OCI-LY7 (cell line): ENCODE data around the gene CFAP73. TPM values are rescaled to one million over a fixed set of nuclear protein-coding genes. Genes with fewer than 3 reads are reported as not detected.

Experiments
- BruUV-seq: library from RNA; stranded (reverse); fragments of 400-500 nt; replicated peaks from 2 replicates; lab custom pipeline; 2021; lab: Mats Ljungman, UMichigan
- CTCF ChIA-PET: fragments of 300-600 bp; sonication (Branson Sonifier 250); formaldehyde crosslinking; loops from one replicate; lab custom pipeline; 2022; ENCODE audit warnings: antibody characterized with exemption; ENCODE audit not compliant: unreplicated experiment; lab: Charles Lee
- POLR2A ChIA-PET: fragments of 300-600 bp; sonication (Branson Sonifier 250); formaldehyde crosslinking; loops from one replicate; lab custom pipeline; 2022; ENCODE audit warnings: antibody characterized with exemption; lab: Charles Lee
- DNase-seq: peaks from one replicate; pipeline ENCODE4 v3.0.0-alpha.2; 2015; ENCODE audit warnings: low spot score
- H2AFZ ChIP-seq: fragments of 200-600 bp; sonication (generic), shearing (Covaris generic); 2 replicates; pipeline ENCODE4 v1.6.1; 2014; ENCODE audit warnings: mild to moderate bottlenecking, antibody characterized with exemption, low read length, moderate library complexity
- H3K27ac ChIP-seq: fragments of 200-600 bp; sonication (generic); 2 replicates; pipeline ENCODE4 v1.5.1; 2014; ENCODE audit warnings: mixed run types, low read depth, mild to moderate bottlenecking, moderate library complexity, low read length, inconsistent platforms; ENCODE audit not compliant: poor library complexity, severe bottlenecking
- H3K36me3 ChIP-seq: fragments of 200-600 bp; sonication (generic); 2 replicates; pipeline ENCODE4 v1.6.1; 2014; ENCODE audit warnings: mild to moderate bottlenecking, antibody characterized with exemption, low read length, moderate library complexity, mixed read lengths; ENCODE audit not compliant: insufficient read depth
- H3K4me1 ChIP-seq: fragments of 200-600 bp; sonication (generic); 2 replicates; pipeline ENCODE4 v1.5.1; 2014; ENCODE audit warnings: mild to moderate bottlenecking, low read length; ENCODE audit not compliant: insufficient read depth, poor library complexity, severe bottlenecking
- H3K4me2 ChIP-seq: fragments of 200-600 bp; sonication (generic); 2 replicates; pipeline ENCODE4 v1.6.1; 2014; ENCODE audit warnings: mild to moderate bottlenecking, low read length
- H3K4me3 ChIP-seq: fragments of 200-600 bp; sonication (generic); 2 replicates; pipeline ENCODE4 v1.5.1; 2014; ENCODE audit warnings: mild to moderate bottlenecking, low read depth, low read length; ENCODE audit not compliant: poor library complexity, severe bottlenecking
- H3K79me2 ChIP-seq: fragments of 200-600 bp; sonication (generic); 2 replicates; pipeline ENCODE4 v1.6.1; 2016; ENCODE audit warnings: low read depth, mild to moderate bottlenecking, low read length, moderate library complexity, mixed read lengths; ENCODE audit not compliant: insufficient read depth
- H3K9me2 ChIP-seq: fragments of 200-600 bp; sonication (generic); 2 replicates; pipeline ENCODE4 v1.6.1; 2016; ENCODE audit warnings: mild to moderate bottlenecking, low read length, mixed read lengths; ENCODE audit not compliant: insufficient read depth
- H3K9me3 ChIP-seq: fragments of 200-600 bp; sonication (generic); 2 replicates; pipeline ENCODE4 v1.6.1; 2014; ENCODE audit warnings: mild to moderate bottlenecking, mixed run types, low read length, mixed read lengths
- H4K20me1 ChIP-seq: fragments of 200-600 bp; sonication (generic); 2 replicates; pipeline ENCODE4 v1.6.1; 2014; ENCODE audit warnings: mild to moderate bottlenecking, antibody characterized with exemption, low read length, moderate library complexity, mixed read lengths; ENCODE audit not compliant: insufficient read depth
- EZH2phosphoT487 ChIP-seq: fragments of 200-600 bp; sonication (generic); IDR thresholded peaks from 2 replicates; pipeline ENCODE4 v1.6.1; 2018; ENCODE audit warnings: low read depth, borderline replicate concordance, mild to moderate bottlenecking, mixed run types, antibody characterized with exemption, low read length, moderate library complexity, mixed read lengths
- intact Hi-C: fragments of 100-400 bp; cut with micrococcal nuclease; formaldehyde crosslinking; loops from one replicate; pipeline ENCODE4 v1.10.0; 2022; ENCODE audit not compliant: unreplicated experiment
- total RNA-seq, 2 experiments: library from RNA; depleted of rRNA in 1 of 2; stranded (reverse); fragments of >200 nt in 1 of 2; shearing (Covaris generic) in 1 of 2; gene quantifications; 2 replicates each; pipeline ENCODE4 v1.2.3, GENCODE V29; 2014 to 2022
- TF ChIP-seq, protein P1 (sequence below): fragments of 200-600 bp; sonication (generic); conservative IDR thresholded peaks from 2 replicates; pipeline ENCODE4 v1.5.1; 2014; ENCODE audit warnings: mild to moderate bottlenecking, antibody characterized with exemption, low read length, moderate library complexity, mixed read lengths

The CFAP73 gene
- total RNA-seq, 2 experiments from 2014 or later, result 26.9 to 37.4 TPM

DNA sequence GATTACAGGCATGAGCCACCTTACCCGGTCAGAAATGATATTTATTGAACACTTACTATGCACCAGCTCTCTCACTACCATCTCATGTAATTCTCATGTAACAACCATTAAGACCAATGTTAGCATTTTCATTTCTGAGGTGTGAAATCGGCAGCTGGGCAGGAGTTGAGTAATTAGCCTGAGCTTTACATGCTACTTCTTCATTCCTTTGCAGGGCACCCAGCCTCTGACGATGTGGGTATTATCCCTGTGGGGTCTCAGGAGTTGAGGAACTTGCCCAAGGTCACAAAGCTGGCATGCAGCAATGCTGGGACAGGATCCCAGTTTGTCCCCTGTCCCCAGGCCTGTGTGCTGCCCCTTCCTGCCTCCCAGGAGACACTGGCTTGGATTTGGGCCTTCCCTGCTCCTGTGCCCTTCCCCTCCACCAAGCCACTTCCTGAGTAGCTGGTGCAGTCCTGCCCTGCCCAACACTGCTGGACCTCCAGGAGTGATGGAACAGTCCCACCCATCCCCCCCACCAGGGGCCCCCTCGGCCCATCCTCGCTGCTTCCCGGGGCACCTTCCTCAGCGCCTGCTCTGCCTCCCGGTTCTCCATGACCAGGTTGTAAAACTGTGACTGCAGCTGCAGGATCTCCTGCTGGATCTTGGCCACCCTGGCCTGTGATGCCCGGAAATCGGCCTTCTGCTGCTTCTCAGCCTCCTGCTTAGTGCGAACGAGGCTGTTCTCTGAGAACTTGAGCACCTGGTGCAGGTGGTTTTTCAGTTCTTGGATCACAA is 50.7 kb downstream of the CFAP73 start:
- H3K4me2 ChIP-seq, result no peak overlapping the region
- no peaks in the 10 kb centered on the region for H4K20me1 ChIP-seq
- H3K27ac ChIP-seq, result peak overlapping the region; percentile 5
- H3K36me3 ChIP-seq, result peaks cover 69% of the 10 kb centered on the region
- intact Hi-C loops, result no loop called here
- no peaks in the 10 kb centered on the region for H3K9me2 ChIP-seq
- TF ChIP-seq EZH2phosphoT487, result no peak
- TF ChIP-seq, protein P1, sequence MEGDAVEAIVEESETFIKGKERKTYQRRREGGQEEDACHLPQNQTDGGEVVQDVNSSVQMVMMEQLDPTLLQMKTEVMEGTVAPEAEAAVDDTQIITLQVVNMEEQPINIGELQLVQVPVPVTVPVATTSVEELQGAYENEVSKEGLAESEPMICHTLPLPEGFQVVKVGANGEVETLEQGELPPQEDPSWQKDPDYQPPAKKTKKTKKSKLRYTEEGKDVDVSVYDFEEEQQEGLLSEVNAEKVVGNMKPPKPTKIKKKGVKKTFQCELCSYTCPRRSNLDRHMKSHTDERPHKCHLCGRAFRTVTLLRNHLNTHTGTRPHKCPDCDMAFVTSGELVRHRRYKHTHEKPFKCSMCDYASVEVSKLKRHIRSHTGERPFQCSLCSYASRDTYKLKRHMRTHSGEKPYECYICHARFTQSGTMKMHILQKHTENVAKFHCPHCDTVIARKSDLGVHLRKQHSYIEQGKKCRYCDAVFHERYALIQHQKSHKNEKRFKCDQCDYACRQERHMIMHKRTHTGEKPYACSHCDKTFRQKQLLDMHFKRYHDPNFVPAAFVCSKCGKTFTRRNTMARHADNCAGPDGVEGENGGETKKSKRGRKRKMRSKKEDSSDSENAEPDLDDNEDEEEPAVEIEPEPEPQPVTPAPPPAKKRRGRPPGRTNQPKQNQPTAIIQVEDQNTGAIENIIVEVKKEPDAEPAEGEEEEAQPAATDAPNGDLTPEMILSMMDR, result no peak
- ChIA-PET POLR2A (interaction anchor here (0.9 to 1.9 kb wide), 2 partner anchors 15 to 23 kb away, joined by 4 to 10 read pairs; partner anchors contain the start of genes DDX54 and RITA1), CTCF (interaction anchor here (0.7 to 1.0 kb wide), 2 partner anchors 17 to 225 kb away, joined by 3 to 5 read pairs; no protein-coding TSS in a partner anchor)
- TSS peak; percentile 14 for BruUV-seq
- H2AFZ ChIP-seq, result no peak overlapping the region
- peaks cover 7% of the 10 kb centered on the region; the same call in 1 of the 2 replicates for H3K79me2 ChIP-seq
- peaks cover 68% of the 10 kb centered on the region for H3K4me1 ChIP-seq
- DNase-seq, result no peak
- H3K4me3 ChIP-seq, result no peak overlapping the region
- H3K9me3 ChIP-seq, result peaks cover 7% of the 10 kb centered on the region; the same call in 1 of the 2 replicates

- no peaks in the 10 kb centered on the region for H3K9me2 ChIP-seq
- peaks cover 12% of the 10 kb centered on the region; the same call in 1 of the 2 replicates for H3K79me2 ChIP-seq
- ChIA-PET POLR2A (interaction anchor here (1.1 to 13.0 kb wide), 3 partner anchors 10 to 23 kb away, joined by 3 to 183 read pairs (median 10); partner anchors contain the start of gene TPCN1), CTCF (no interaction called here)
- TF ChIP-seq, protein P1, result no peak
- TF ChIP-seq EZH2phosphoT487, result no peak
- H2AFZ ChIP-seq, result no peak overlapping the region
- H3K27ac ChIP-seq, result peak overlapping the region; percentile 37
- no peak overlapping the region for H3K4me2 ChIP-seq
- peaks cover 73% of the 10 kb centered on the region for H3K4me1 ChIP-seq
- H3K36me3 ChIP-seq, result peaks cover 67% of the 10 kb centered on the region
- no peak overlapping the region for H3K4me3 ChIP-seq
- BruUV-seq, result no TSS peak
- intact Hi-C loops, result no loop called here
- H4K20me1 ChIP-seq, result no peaks in the 10 kb centered on the region
- no peak for DNase-seq
- H3K9me3 ChIP-seq, result peaks cover 7% of the 10 kb centered on the region; the same call in 1 of the 2 replicates
Observed at GRCh38 chr12:113201187-113202177, 52.0 kb downstream of the CFAP73 start.
